Lower leg skin (tissue), 4 donors: ENCODE measurements around the gene PDZD2. TPM values are rescaled to one million over a fixed set of nuclear protein-coding genes. Genes with fewer than 3 reads are reported as not detected.

Experiments
- DNase-seq, 2 donors: peaks; one replicate each; pipeline ENCODE4 v3.0.0-alpha.2; 2019; ENCODE audit warnings: low spot score in 2 of 2
- H3K4me3 ChIP-seq: fragments of 200-600 bp; sonication (generic); 2 replicates; pipeline ENCODE4 v1.5.1; 2017; ENCODE audit warnings: mild to moderate bottlenecking, low read depth; ENCODE audit not compliant: poor library complexity, severe bottlenecking
- CTCF ChIP-seq, 3 donors: fragments of 450-650 bp; IDR thresholded peaks; one replicate each; pipeline ENCODE4 v1.5.1; 2016; ENCODE audit warnings: antibody characterized with exemption in 3 of 3, mild to moderate bottlenecking in 3 of 3, moderate library complexity in 2 of 3
- POLR2A ChIP-seq, 2 donors: fragments of 450-650 bp; IDR thresholded peaks; one replicate each; pipeline ENCODE4 v1.6.1; 2016 to 2017; ENCODE audit warnings: antibody characterized with exemption in 2 of 2, mild to moderate bottlenecking in 1 of 2, moderate library complexity in 1 of 2
- WGBS, 2 donors: methylation state at CpG; one replicate each; pipeline ENCODE4 v1.1.5; 2018; 5-methylcytosine and 5-hydroxymethylcytosine counted together
- intact Hi-C: fragments of 100-400 bp; cut with DNase I; formaldehyde crosslinking; loops from one replicate; pipeline ENCODE4 v1.15.0; 2023; ENCODE audit warnings: low total_unique reads
- total RNA-seq, 4 donors: library from RNA; depleted of rRNA; stranded (reverse); fragments of >200 nt; gene quantifications; one replicate each; pipeline ENCODE4 v1.1.0, GENCODE V29; 2016

The PDZD2 gene
- total RNA-seq, 4 donors from 2014 or later, result 102 to 150 (median 116) TPM

DNA sequence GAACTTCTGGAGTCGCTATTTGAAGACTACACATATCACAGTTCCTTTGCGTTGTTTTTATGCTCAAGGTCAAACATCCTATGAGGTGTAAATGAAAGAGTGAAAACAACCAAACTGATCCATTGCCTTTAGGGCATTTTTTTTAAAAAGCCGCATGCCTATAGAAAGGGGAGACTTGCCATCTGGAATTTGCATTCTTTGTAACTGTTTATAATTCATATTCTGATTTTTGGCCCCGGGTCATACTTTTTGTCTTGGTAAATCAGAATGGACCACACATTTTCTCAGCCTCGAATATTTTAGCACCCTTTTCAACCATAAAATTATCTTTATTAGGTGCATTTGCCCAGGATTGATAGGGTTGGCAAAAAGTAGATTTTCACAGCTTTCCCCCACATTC, 347.2 kb downstream of the PDZD2 start:
- WGBS, 2 donors, result 83 to 86% methylated on average over 5 of the region's 5 CpGs
- TF ChIP-seq POLR2A (IDR thresholded peaks at IDR 0.05), result no peak
- TF ChIP-seq CTCF (IDR thresholded peaks at IDR 0.05), result no peak
- intact Hi-C loops, result no loop called here
- no peak for DNase-seq
- no peak overlapping the region for H3K4me3 ChIP-seq

DNA sequence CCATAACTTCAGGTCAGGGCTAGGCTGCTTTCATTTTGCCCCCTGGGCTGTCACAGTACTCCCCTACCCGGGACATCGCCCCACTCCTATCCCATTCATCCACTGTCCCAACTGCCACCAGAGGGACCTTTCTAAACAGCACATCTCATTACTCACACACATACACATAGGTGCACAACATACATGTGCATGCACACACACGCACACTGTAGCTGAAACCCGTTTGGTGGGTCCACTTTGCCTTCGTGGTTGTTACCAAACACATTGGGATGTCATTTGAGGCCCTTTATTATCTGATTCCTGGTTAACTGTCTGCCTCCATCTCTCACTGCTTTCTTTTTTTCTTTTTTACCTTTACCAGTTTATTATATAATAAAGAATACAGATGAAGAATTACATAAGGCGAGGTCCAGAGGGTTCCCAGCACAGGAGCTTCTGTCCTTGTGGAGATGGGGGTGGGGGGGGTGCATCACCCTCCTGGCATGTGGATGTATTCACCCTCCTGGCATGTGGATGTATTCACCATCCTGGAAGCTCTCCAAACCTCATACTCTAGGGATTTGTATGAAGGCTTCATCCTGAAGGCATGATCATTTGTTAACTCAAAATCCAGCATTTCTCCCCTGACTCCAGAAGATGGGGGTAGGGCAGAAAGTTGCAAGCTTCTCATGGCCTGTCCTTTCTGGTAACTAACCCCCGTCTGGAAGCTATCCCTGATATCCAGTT, 349.2 kb downstream of the PDZD2 start:
- no peak overlapping the region for H3K4me3 ChIP-seq
- intact Hi-C loops, result no loop called here
- TF ChIP-seq CTCF (IDR thresholded peaks at IDR 0.05) (no peak), POLR2A (IDR thresholded peaks at IDR 0.05) (no peak)
- WGBS, 2 donors, result 82 to 88% methylated on average over 7 of the region's 7 CpGs
- no peak for DNase-seq

DNA sequence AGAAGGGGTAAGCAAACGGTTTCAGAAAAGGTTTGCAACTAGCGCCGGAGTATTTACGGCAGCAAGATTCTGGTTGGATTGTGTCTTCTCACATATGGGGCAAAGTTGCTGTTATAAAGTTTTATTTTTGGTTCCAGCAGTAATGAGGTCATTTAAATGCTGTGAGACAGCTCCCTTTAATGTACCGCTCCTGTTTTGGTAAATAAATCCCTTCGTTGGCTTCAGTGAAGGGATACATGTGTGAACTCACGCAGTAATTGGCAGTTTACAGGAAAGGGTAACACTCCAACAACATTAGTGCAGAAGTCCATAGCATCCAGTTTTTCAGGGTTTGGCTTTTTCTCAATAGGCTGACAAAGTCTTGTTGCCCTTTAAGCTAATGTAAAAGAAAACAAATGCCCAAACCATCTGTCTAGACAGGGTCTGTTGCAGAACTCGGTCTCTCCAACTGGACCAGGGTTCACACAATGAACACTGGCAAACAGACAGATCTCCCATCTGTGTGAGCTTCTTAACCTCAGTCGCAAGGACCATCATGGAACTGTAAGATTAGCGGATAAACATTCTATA, 351.2 kb downstream of the PDZD2 start:
- no peak for DNase-seq
- 67 to 69% methylated on average over 10 of the region's 10 CpGs for WGBS, 2 donors
- H3K4me3 ChIP-seq, result no peak overlapping the region
- intact Hi-C loops, result no loop called here
- TF ChIP-seq CTCF (IDR thresholded peaks at IDR 0.05) (no peak), POLR2A (IDR thresholded peaks at IDR 0.05) (no peak)

GRCh38 chr5:31990701-31991110, 351.8 kb downstream of the PDZD2 start:
- intact Hi-C loops, result no loop called here
- no peak for DNase-seq
- WGBS, 2 donors, result 53 to 61% methylated on average over 3 of the region's 3 CpGs
- H3K4me3 ChIP-seq, result no peak overlapping the region
- no peak for TF ChIP-seq CTCF (IDR thresholded peaks at IDR 0.05)
- TF ChIP-seq POLR2A (IDR thresholded peaks at IDR 0.05), result no peak

DNA sequence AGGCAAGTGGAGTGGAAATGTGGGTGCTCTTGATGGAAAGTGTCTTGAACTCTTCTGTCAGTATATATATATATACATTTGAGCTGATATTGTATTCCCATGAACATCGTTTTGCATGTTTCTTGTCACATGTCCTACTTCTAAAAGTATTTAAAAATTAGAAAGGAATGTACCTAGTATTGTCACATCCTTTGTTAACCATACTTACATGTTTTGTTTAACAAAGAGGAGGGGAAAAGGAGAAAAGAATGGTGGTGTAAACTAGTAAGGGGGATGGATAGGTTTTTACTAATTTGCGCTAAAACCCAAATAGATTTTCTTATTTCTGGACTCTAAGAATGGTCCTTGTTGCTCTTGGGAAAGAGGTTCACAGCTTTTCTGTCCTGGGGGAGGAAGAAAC, 353.4 kb downstream of the PDZD2 start:
- intact Hi-C loops, result no loop called here
- TF ChIP-seq CTCF (IDR thresholded peaks at IDR 0.05) (no peak), POLR2A (IDR thresholded peaks at IDR 0.05) (no peak)
- 95% methylated on average over 2 of the region's 2 CpGs for WGBS, 2 donors
- H3K4me3 ChIP-seq, result no peak overlapping the region
- DNase-seq, result no peak
